Neural cell (in vitro differentiated cells): ENCODE results near the gene FAM3D. TPM values are rescaled to one million over a fixed set of nuclear protein-coding genes. Genes with fewer than 3 reads are reported as not detected.

Experiments used
- H2AFZ ChIP-seq: fragments of 200-600, 300-800 bp; sonication (generic), shearing (Covaris generic); 2 replicates; pipeline ENCODE4 v1.6.0; 2014; ENCODE audit warnings: low read depth, mild to moderate bottlenecking, antibody characterized with exemption, low read length, moderate library complexity
- H3F3A ChIP-seq: fragments of 200-600 bp; shearing (Covaris generic); 2 replicates; pipeline ENCODE4 v1.6.1; 2016; ENCODE audit warnings: mild to moderate bottlenecking, moderate library complexity, mixed read lengths, antibody characterized with exemption, low read length; ENCODE audit not compliant: insufficient read depth, poor library complexity, severe bottlenecking
- H3K27ac ChIP-seq: fragments of 200-600, 300-800 bp; sonication (generic), shearing (Covaris generic); 2 replicates; pipeline ENCODE4 v1.5.1; 2014; ENCODE audit warnings: mild to moderate bottlenecking, low read length, moderate library complexity
- H3K27me3 ChIP-seq: fragments of 300-800, 200-600 bp; sonication (generic), shearing (Covaris generic); 2 replicates; pipeline ENCODE4 v1.6.0; 2014; ENCODE audit warnings: mild to moderate bottlenecking, low read depth, low read length, moderate library complexity; ENCODE audit not compliant: insufficient read depth
- H3K36me3 ChIP-seq: fragments of 300-800, 200-600 bp; sonication (generic), shearing (Covaris generic); 2 replicates; pipeline ENCODE4 v1.5.1; 2014; ENCODE audit warnings: mild to moderate bottlenecking, antibody characterized with exemption, low read length, moderate library complexity; ENCODE audit not compliant: insufficient read depth
- H3K4me2 ChIP-seq: fragments of 300-800, 200-600 bp; sonication (generic), shearing (Covaris generic); 2 replicates; pipeline ENCODE4 v1.6.0; 2014; ENCODE audit warnings: mild to moderate bottlenecking, low read length
- H3K4me3 ChIP-seq: fragments of 300-800, 200-600 bp; sonication (generic), shearing (Covaris generic); 2 replicates; pipeline ENCODE4 v1.5.1; 2014; ENCODE audit warnings: mild to moderate bottlenecking, low read length, moderate library complexity
- H3K79me2 ChIP-seq: fragments of 200-600 bp; shearing (Covaris generic); replicated peaks from 2 replicates; pipeline ENCODE4 v1.6.0; 2014; ENCODE audit warnings: mild to moderate bottlenecking, low read length, moderate library complexity; ENCODE audit not compliant: insufficient read depth
- H3K9ac ChIP-seq: fragments of 300-800, 200-600 bp; sonication (generic), shearing (Covaris generic); 2 replicates; pipeline ENCODE4 v1.6.1; 2016; ENCODE audit warnings: mild to moderate bottlenecking, low read length, mixed read lengths
- H3K9me2 ChIP-seq: fragments of 200-600 bp; shearing (Covaris generic); 2 replicates; pipeline ENCODE4 v1.6.1; 2016; ENCODE audit warnings: mild to moderate bottlenecking, low read length, mixed read lengths; ENCODE audit not compliant: insufficient read depth
- H3K9me3 ChIP-seq: fragments of 200-600, 300-800 bp; sonication (generic), shearing (Covaris generic); 2 replicates; pipeline ENCODE4 v1.6.1; 2016; ENCODE audit warnings: mild to moderate bottlenecking, mixed run types, low read length, moderate library complexity, mixed read lengths
- H4K20me1 ChIP-seq: fragments of 200-600 bp; shearing (Covaris generic); 2 replicates; pipeline ENCODE4 v1.6.1; 2016; ENCODE audit warnings: mild to moderate bottlenecking, mixed run types; ENCODE audit not compliant: insufficient read depth
- EP300 ChIP-seq: fragments of 450-650 bp; conservative IDR thresholded peaks from 2 replicates; pipeline ENCODE4 v1.6.1; 2014; ENCODE audit warnings: antibody characterized with exemption, mild to moderate bottlenecking, moderate library complexity; ENCODE audit not compliant: poor library complexity, severe bottlenecking
- EZH2 ChIP-seq: fragments of 200-600, 300-800 bp; shearing (Covaris generic), sonication (generic); IDR thresholded peaks from 2 replicates; pipeline ENCODE4 v1.6.1; 2014; ENCODE audit warnings: antibody characterized with exemption, low read length, borderline replicate concordance, mild to moderate bottlenecking; ENCODE audit not compliant: insufficient read depth, poor library complexity, severe bottlenecking
- MXI1 ChIP-seq: fragments of 450-650 bp; conservative IDR thresholded peaks from 2 replicates; pipeline ENCODE4 v1.6.1; 2014; ENCODE audit warnings: antibody characterized with exemption, mild to moderate bottlenecking; ENCODE audit not compliant: poor library complexity, severe bottlenecking
- POLR2AphosphoS5 ChIP-seq: IDR thresholded peaks from 2 replicates; pipeline ENCODE4 v1.6.1; 2012
- RAD21 ChIP-seq: fragments of 450-650 bp; conservative IDR thresholded peaks from 2 replicates; pipeline ENCODE4 v1.6.1; 2014; ENCODE audit warnings: antibody characterized with exemption, mild to moderate bottlenecking, moderate library complexity
- SMC3 ChIP-seq: fragments of 450-650 bp; conservative IDR thresholded peaks from 2 replicates; pipeline ENCODE4 v1.6.1; 2014; ENCODE audit warnings: antibody characterized with exemption, mild to moderate bottlenecking, moderate library complexity; ENCODE audit not compliant: poor library complexity
- TAF1 ChIP-seq: IDR thresholded peaks from 2 replicates; pipeline ENCODE4 v1.6.1; 2012; ENCODE audit warnings: low read depth
- polyA plus RNA-seq: library from polyadenylated mRNA; depleted of rRNA; stranded (reverse); fragments of >200 nt; gene quantifications from 2 replicates; pipeline ENCODE4 v1.2.3, GENCODE V29; 2014
- TF ChIP-seq, protein P1 (sequence below): IDR thresholded peaks from 2 replicates; pipeline ENCODE4 v1.6.1; 2012; ENCODE audit warnings: borderline replicate concordance
- TF ChIP-seq, protein P2 (sequence below): fragments of 450-650 bp; IDR thresholded peaks from 2 replicates; pipeline ENCODE4 v1.5.1; 2014; ENCODE audit warnings: antibody characterized with exemption, mild to moderate bottlenecking, moderate library complexity; ENCODE audit not compliant: poor library complexity, severe bottlenecking

FAM3D gene
- polyA plus RNA-seq, 1 donor from 2014 or later, result not detected

DNA sequence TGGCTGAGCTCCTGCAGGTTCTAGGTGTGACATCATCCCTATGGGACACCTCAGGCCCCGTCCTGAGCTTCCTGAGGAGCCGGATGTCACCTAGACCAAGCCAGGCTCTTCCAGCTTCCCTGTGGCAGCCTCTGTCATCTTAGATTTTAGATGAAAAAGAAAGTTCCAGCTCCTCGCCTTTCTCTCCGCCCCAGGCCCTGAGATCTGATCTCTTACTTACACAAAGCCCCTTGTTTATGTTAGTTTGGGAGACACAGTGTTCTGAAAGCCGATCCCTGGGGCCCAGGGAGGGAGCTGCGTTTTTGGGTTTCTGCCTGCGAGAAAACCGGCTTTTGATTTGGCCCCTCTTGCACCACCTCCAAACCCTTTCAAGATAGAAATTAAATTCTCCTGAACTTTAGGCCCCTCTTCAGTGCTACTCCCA lies 49.2 kb downstream of the FAM3D start:
- Histone ChIP-seq H3K79me2 (no peaks in the 10 kb centered on the region), H3K27ac (no peak overlapping the region), H3K36me3 (no peaks in the 10 kb centered on the region), H3K27me3 (no peaks in the 10 kb centered on the region), H4K20me1 (no peaks in the 10 kb centered on the region), H3F3A (no peaks in the 10 kb centered on the region), H3K9me3 (no peaks in the 10 kb centered on the region), H3K4me3 (no peak overlapping the region), H3K9ac (no peak overlapping the region), H3K9me2 (no peaks in the 10 kb centered on the region), H2AFZ (no peak overlapping the region), H3K4me2 (no peak overlapping the region)
- TF ChIP-seq, protein P1, sequence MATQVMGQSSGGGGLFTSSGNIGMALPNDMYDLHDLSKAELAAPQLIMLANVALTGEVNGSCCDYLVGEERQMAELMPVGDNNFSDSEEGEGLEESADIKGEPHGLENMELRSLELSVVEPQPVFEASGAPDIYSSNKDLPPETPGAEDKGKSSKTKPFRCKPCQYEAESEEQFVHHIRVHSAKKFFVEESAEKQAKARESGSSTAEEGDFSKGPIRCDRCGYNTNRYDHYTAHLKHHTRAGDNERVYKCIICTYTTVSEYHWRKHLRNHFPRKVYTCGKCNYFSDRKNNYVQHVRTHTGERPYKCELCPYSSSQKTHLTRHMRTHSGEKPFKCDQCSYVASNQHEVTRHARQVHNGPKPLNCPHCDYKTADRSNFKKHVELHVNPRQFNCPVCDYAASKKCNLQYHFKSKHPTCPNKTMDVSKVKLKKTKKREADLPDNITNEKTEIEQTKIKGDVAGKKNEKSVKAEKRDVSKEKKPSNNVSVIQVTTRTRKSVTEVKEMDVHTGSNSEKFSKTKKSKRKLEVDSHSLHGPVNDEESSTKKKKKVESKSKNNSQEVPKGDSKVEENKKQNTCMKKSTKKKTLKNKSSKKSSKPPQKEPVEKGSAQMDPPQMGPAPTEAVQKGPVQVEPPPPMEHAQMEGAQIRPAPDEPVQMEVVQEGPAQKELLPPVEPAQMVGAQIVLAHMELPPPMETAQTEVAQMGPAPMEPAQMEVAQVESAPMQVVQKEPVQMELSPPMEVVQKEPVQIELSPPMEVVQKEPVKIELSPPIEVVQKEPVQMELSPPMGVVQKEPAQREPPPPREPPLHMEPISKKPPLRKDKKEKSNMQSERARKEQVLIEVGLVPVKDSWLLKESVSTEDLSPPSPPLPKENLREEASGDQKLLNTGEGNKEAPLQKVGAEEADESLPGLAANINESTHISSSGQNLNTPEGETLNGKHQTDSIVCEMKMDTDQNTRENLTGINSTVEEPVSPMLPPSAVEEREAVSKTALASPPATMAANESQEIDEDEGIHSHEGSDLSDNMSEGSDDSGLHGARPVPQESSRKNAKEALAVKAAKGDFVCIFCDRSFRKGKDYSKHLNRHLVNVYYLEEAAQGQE, result no peak
- no peak for TF ChIP-seq TAF1
- no peak for TF ChIP-seq MXI1

DNA sequence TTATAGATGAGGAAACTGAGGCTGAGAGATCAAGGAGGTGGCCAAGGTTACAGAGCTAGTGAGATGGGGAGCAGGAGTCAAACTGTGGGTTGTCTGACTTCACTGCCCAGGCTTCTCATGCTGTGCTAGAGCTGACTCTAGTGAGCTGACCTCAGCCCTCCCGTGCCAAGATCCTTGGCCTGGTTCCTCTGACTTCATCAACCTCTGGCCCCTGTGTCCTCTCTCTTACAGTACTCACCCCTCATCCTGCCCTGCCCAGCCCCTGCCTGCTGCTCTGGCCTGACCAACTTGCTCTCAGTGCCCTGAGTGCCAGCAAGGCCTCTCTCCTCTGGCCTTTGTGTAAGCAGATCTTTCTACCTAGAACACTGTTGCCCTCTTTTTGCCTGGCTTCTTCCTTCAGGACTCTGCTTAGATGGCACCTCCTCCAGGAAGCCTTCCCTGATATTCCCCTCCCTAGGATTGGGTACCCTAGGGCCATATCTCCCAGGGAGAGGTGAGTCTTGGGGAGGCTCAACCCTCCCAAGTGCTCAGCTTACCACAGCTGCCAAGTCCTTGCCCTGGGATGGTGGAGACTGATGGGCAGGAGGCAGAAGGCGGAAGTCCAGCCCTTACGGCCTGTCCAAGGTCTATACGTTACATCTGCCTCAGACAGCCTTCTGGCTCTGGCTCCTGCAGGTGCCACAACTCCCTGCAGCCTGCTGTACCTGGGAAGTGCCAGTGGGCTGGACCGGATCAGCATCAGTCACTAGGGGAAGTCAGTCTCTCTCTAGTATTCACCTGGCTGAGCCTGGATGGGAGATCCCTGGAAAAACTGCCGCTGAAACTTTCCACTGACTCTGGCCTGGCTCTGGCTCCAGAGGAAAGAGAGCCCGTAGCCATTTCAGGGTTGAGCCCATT lies 53.1 kb downstream of the FAM3D start:
- no peak overlapping the region for H2AFZ ChIP-seq
- H3K36me3 ChIP-seq, result no peaks in the 10 kb centered on the region
- no peaks in the 10 kb centered on the region for H4K20me1 ChIP-seq
- no peaks in the 10 kb centered on the region for H3K9me3 ChIP-seq
- no peaks in the 10 kb centered on the region for H3F3A ChIP-seq
- H3K4me3 ChIP-seq, result no peak overlapping the region
- no peak overlapping the region for H3K27ac ChIP-seq
- H3K4me2 ChIP-seq, result no peak overlapping the region
- no peaks in the 10 kb centered on the region for H3K9me2 ChIP-seq
- TF ChIP-seq EP300 (no peak), MXI1 (no peak), SMC3 (no peak), TAF1 (no peak), RAD21 (no peak), POLR2AphosphoS5 (no peak), EZH2 (no peak)
- TF ChIP-seq, protein P2, sequence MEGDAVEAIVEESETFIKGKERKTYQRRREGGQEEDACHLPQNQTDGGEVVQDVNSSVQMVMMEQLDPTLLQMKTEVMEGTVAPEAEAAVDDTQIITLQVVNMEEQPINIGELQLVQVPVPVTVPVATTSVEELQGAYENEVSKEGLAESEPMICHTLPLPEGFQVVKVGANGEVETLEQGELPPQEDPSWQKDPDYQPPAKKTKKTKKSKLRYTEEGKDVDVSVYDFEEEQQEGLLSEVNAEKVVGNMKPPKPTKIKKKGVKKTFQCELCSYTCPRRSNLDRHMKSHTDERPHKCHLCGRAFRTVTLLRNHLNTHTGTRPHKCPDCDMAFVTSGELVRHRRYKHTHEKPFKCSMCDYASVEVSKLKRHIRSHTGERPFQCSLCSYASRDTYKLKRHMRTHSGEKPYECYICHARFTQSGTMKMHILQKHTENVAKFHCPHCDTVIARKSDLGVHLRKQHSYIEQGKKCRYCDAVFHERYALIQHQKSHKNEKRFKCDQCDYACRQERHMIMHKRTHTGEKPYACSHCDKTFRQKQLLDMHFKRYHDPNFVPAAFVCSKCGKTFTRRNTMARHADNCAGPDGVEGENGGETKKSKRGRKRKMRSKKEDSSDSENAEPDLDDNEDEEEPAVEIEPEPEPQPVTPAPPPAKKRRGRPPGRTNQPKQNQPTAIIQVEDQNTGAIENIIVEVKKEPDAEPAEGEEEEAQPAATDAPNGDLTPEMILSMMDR, result no peak
- TF ChIP-seq, protein P1, result no peak
- H3K79me2 ChIP-seq, result no peaks in the 10 kb centered on the region
- H3K9ac ChIP-seq, result no peak overlapping the region
- H3K27me3 ChIP-seq, result no peaks in the 10 kb centered on the region
